SKM-1 treated with dmso at 0.1 percent for 144 hours (cell line): ENCODE data around the gene MYO16.
A peak's percentile ranks its signal among the peaks of the same experiment; 100 is the strongest.
"Not testable (repeated sequence)": the region's sequence is repeated elsewhere in the genome, so short reads cannot be mapped to it uniquely, and the experiment has no call there.

Experiments
- DNase-seq: peaks from one replicate; lab custom pipeline; 2025; ENCODE audit not compliant: unreplicated experiment; lab: John Stamatoyannopoulos, UW

MYO16 gene

GRCh38 chr13:108967371-108967770 is 338.0 kb downstream of the MYO16 start:
- DNase-seq = no peak

GRCh38 chr13:108968566-108968965 is 339.2 kb downstream of the MYO16 start:
- DNase-seq = no peak

GRCh38 chr13:108974686-108975085 is 345.3 kb downstream of the MYO16 start:
- DNase-seq = no peak

- no peak for DNase-seq
Measured at GRCh38 chr13:108980237-108980636, 350.8 kb downstream of the MYO16 start.

- no peak for DNase-seq
Measured at GRCh38 chr13:108981407-108981806, 352.0 kb downstream of the MYO16 start.

GRCh38 chr13:108983273-108983672 is 353.9 kb downstream of the MYO16 start:
- no peak for DNase-seq

GRCh38 chr13:108984251-108984920 is 355.0 kb downstream of the MYO16 start:
- DNase-seq = no peak

GRCh38 chr13:108985166-108985565 is 355.8 kb downstream of the MYO16 start:
- no peak for DNase-seq

GRCh38 chr13:108987517-108987916 is 358.1 kb downstream of the MYO16 start:
- no peak for DNase-seq

- DNase-seq = no peak
Measured at GRCh38 chr13:108987944-108988343, 358.5 kb downstream of the MYO16 start.

- not testable (repeated sequence) for DNase-seq
Measured at GRCh38 chr13:108991416-108991815, 362.0 kb downstream of the MYO16 start.

GRCh38 chr13:108993346-108993745 is 363.9 kb downstream of the MYO16 start:
- DNase-seq = no peak

- DNase-seq = peak; percentile 16
Measured at GRCh38 chr13:108996430-108996829, 367.0 kb downstream of the MYO16 start.

- DNase-seq = no peak
Measured at GRCh38 chr13:109000207-109000606, 370.8 kb downstream of the MYO16 start.

- no peak for DNase-seq
Measured at GRCh38 chr13:109002934-109003333, 373.5 kb downstream of the MYO16 start.

GRCh38 chr13:109007946-109008345 is 378.5 kb downstream of the MYO16 start:
- no peak for DNase-seq

- no peak for DNase-seq
Measured at GRCh38 chr13:109009756-109010155, 380.3 kb downstream of the MYO16 start.

- DNase-seq = peak; percentile 46
Measured at GRCh38 chr13:109010912-109011311, 381.5 kb downstream of the MYO16 start.

GRCh38 chr13:109012115-109012514 is 382.7 kb downstream of the MYO16 start:
- DNase-seq = no peak

GRCh38 chr13:109021558-109021957 is 392.1 kb downstream of the MYO16 start:
- DNase-seq = no peak

GRCh38 chr13:109024611-109025010 is 395.2 kb downstream of the MYO16 start:
- DNase-seq = no peak

GRCh38 chr13:109026266-109026665 is 396.9 kb downstream of the MYO16 start:
- no peak for DNase-seq

- DNase-seq = no peak
Measured at GRCh38 chr13:109028624-109029023, 399.2 kb downstream of the MYO16 start.
